Measurements from ENCODE around the gene TRIM15. TPM values are rescaled to one million over a fixed set of nuclear protein-coding genes. Genes with fewer than 3 reads are reported as not detected.

TRIM15 gene
- total RNA-seq, 2 experiments from 2014 or later, result not detected

- POLR2A ChIA-PET, result no interaction called here
- CTCF ChIA-PET, result no interaction called here
These were observed 22.6 kb downstream of the TRIM15 start for GRCh38 chr6:30185846-30186484.

GRCh38 chr6:30188541-30188940 is 25.2 kb downstream of the TRIM15 start:
- CTCF ChIA-PET, result no interaction called here
- POLR2A ChIA-PET, result no interaction called here

GRCh38 chr6:30192076-30192475 is 28.7 kb downstream of the TRIM15 start:
- CTCF ChIA-PET, result no interaction called here
- POLR2A ChIA-PET, result interaction anchor here (0.6 kb wide), 1 partner anchor 1264 kb away, joined by 9 read pairs; no protein-coding TSS in a partner anchor

GRCh38 chr6:30194797-30195690 is 31.7 kb downstream of the TRIM15 start:
- POLR2A ChIA-PET, result no interaction called here
- CTCF ChIA-PET, result no interaction called here

GRCh38 chr6:30195951-30196350 is 32.6 kb downstream of the TRIM15 start:
- POLR2A ChIA-PET, result no interaction called here
- CTCF ChIA-PET, result no interaction called here

GRCh38 chr6:30196376-30196775 is 33.0 kb downstream of the TRIM15 start:
- POLR2A ChIA-PET, result no interaction called here
- CTCF ChIA-PET, result no interaction called here

- ChIA-PET CTCF (no interaction called here), POLR2A (interaction anchor here (0.6 kb wide), 1 partner anchor 10 kb away, joined by 3 read pairs; no protein-coding TSS in a partner anchor)
These were observed 35.1 kb downstream of the TRIM15 start for GRCh38 chr6:30198166-30199084.

GRCh38 chr6:30200551-30201281 is 37.4 kb downstream of the TRIM15 start:
- CTCF ChIA-PET, result interaction anchor here (0.6 kb wide), 1 partner anchor 22 kb away, joined by 3 read pairs; no protein-coding TSS in a partner anchor
- POLR2A ChIA-PET, result no interaction called here

- CTCF ChIA-PET, result no interaction called here
- POLR2A ChIA-PET, result interaction anchor here (0.6 kb wide), 1 partner anchor 534 kb away, joined by 3 read pairs; no protein-coding TSS in a partner anchor
These were observed 39.0 kb downstream of the TRIM15 start for GRCh38 chr6:30202366-30202765.

GRCh38 chr6:30204116-30204515 is 40.8 kb downstream of the TRIM15 start:
- ChIA-PET CTCF (interaction anchor here (1.4 kb wide), 1 partner anchor 15 kb away, joined by 5 read pairs; no protein-coding TSS in a partner anchor), POLR2A (no interaction called here)

- POLR2A ChIA-PET, result no interaction called here
- CTCF ChIA-PET, result interaction anchor here (1.0 to 1.8 kb wide), 5 partner anchors 10 to 152 kb away, joined by 3 to 4 read pairs (median 3); no protein-coding TSS in a partner anchor
These were observed 42.8 kb downstream of the TRIM15 start for GRCh38 chr6:30206152-30206551.

GRCh38 chr6:30206799-30207618 is 43.7 kb downstream of the TRIM15 start:
- ChIA-PET POLR2A (no interaction called here), CTCF (interaction anchor here (1.0 to 1.8 kb wide), 4 partner anchors 9 to 104 kb away, joined by 3 to 4 read pairs (median 4); no protein-coding TSS in a partner anchor)

GRCh38 chr6:30207619-30208295 is 44.4 kb downstream of the TRIM15 start:
- ChIA-PET POLR2A (no interaction called here), CTCF (interaction anchor here (1.2 kb wide), 2 partner anchors 11 to 15 kb away, joined by 3 to 4 read pairs; no protein-coding TSS in a partner anchor)

- POLR2A ChIA-PET, result no interaction called here
- CTCF ChIA-PET, result no interaction called here
These were observed 48.0 kb downstream of the TRIM15 start for GRCh38 chr6:30211306-30211705.

GRCh38 chr6:30211899-30212298 is 48.6 kb downstream of the TRIM15 start:
- CTCF ChIA-PET, result no interaction called here
- POLR2A ChIA-PET, result no interaction called here

GRCh38 chr6:30212865-30213666 is 49.7 kb downstream of the TRIM15 start, which contains the start of gene TRIM26:
Gene TRIM26, minus strand, starts transcription at chr6:30213406. Its CDS starts 14,303 bp downstream, at chr6:30199103.
- ChIA-PET POLR2A (interaction anchor here (0.5 to 2.5 kb wide), 7 partner anchors 11 to 1348 kb away, joined by 3 to 10 read pairs (median 4); partner anchors contain the start of gene TRIM39), CTCF (interaction anchor here (1.3 to 2.0 kb wide), 5 partner anchors 14 to 560 kb away, joined by 3 to 7 read pairs (median 5); no protein-coding TSS in a partner anchor)

Data from activated CD8-positive, alpha-beta memory T cell treated with anti-CD3 and anti-CD28 coated beads for 36 hours (primary cell).